GM20000 (cell line): ENCODE data around the gene LBHD1.
"Not testable (repeated sequence)": the region's sequence is repeated elsewhere in the genome, so short reads cannot be mapped to it uniquely, and the experiment has no call there.

Source experiments
- DNase-seq: peaks from one replicate; pipeline ENCODE4 v3.0.0; 2012; ENCODE audit warnings: low spot score
- CTCF ChIP-seq: IDR thresholded peaks from 2 replicates; pipeline ENCODE4 v1.5.1; 2012; ENCODE audit warnings: mild to moderate bottlenecking, control low read depth; ENCODE audit errors: extremely low read depth, missing control alignments

Gene LBHD1

GRCh38 chr11:62706850-62707247 lies 34.8 kb upstream of the LBHD1 start:
- no peak for TF ChIP-seq CTCF
- DNase-seq, result no peak

GRCh38 chr11:62705880-62706849 lies 34.1 kb upstream of the LBHD1 start:
- peak; percentile 95 for DNase-seq
- TF ChIP-seq CTCF, result no peak

GRCh38 chr11:62705413-62705812 lies 33.3 kb upstream of the LBHD1 start:
- DNase-seq, result no peak
- no peak for TF ChIP-seq CTCF

- DNase-seq, result not testable (repeated sequence)
Measured at GRCh38 chr11:62703921-62704320, 31.9 kb upstream of the LBHD1 start.

- TF ChIP-seq CTCF, result no peak
- DNase-seq, result peak; percentile 13
Measured at GRCh38 chr11:62702246-62702645, 30.2 kb upstream of the LBHD1 start.

- DNase-seq, result peak; percentile 85
- peak; percentile 75 for TF ChIP-seq CTCF
Measured at GRCh38 chr11:62694455-62695167, 22.5 kb upstream of the LBHD1 start.

GRCh38 chr11:62693624-62694023 lies 21.6 kb upstream of the LBHD1 start:
- not testable (repeated sequence) for DNase-seq

- TF ChIP-seq CTCF, result no peak
- DNase-seq, result peak; percentile 18
Measured at GRCh38 chr11:62689421-62690183, 17.5 kb upstream of the LBHD1 start, which contains the start of gene LRRN4CL. TSS of gene LRRN4CL (minus strand) at chr11:62689530. CDS start at chr11:62688508, 1,022 bp downstream.
